Neural progenitor cell (in vitro differentiated cells): ENCODE data around the gene CRIM1. TPM values are rescaled to one million over a fixed set of nuclear protein-coding genes. Genes with fewer than 3 reads are reported as not detected.

Source experiments
- DNase-seq: peaks from one replicate; pipeline ENCODE4 v3.0.0-alpha.2; 2016; ENCODE audit warnings: low spot score
- H2AFZ ChIP-seq: fragments of 200-600 bp; sonication (generic); replicated peaks from 2 replicates; pipeline ENCODE4 v1.6.1; 2016; ENCODE audit warnings: antibody characterized with exemption
- H3F3A ChIP-seq: fragments of 200-600 bp; sonication (generic); 2 replicates; pipeline ENCODE4 v1.6.1; 2016; ENCODE audit warnings: antibody characterized with exemption, low read depth
- H3K27ac ChIP-seq: fragments of 200-600 bp; sonication (generic); 2 replicates; pipeline ENCODE4 v1.5.1; 2016; ENCODE audit warnings: mild to moderate bottlenecking
- H3K27me3 ChIP-seq: fragments of 200-600 bp; sonication (generic); 2 replicates; pipeline ENCODE4 v1.6.1; 2016; ENCODE audit warnings: mild to moderate bottlenecking, moderate library complexity
- H3K36me3 ChIP-seq: fragments of 200-600 bp; sonication (generic); 2 replicates; pipeline ENCODE4 v1.5.1; 2016
- H3K4me1 ChIP-seq: fragments of 200-600 bp; sonication (generic); 2 replicates; pipeline ENCODE4 v1.6.1; 2016; ENCODE audit warnings: mixed run types
- H3K4me2 ChIP-seq: fragments of 200-600 bp; sonication (generic); 2 replicates; pipeline ENCODE4 v1.6.1; 2016
- H3K4me3 ChIP-seq: fragments of 200-600 bp; sonication (generic); 2 replicates; pipeline ENCODE4 v1.5.1; 2016
- H3K79me2 ChIP-seq: fragments of 200-600 bp; sonication (generic); 2 replicates; pipeline ENCODE4 v1.6.1; 2016; ENCODE audit warnings: low read depth
- H3K9ac ChIP-seq: fragments of 200-600 bp; sonication (generic); 2 replicates; pipeline ENCODE4 v1.6.1; 2016
- H3K9me3 ChIP-seq: fragments of 200-600 bp; sonication (generic); 2 replicates; pipeline ENCODE4 v1.5.1; 2016; ENCODE audit warnings: low read depth
- H4K20me1 ChIP-seq: fragments of 200-600 bp; sonication (generic); 2 replicates; pipeline ENCODE4 v1.6.1; 2016; ENCODE audit warnings: low read depth
- H3K27ac Mint-ChIP-seq: 3 replicates; pipeline ENCODE4 v1.8.0; 2021; ENCODE audit warnings: mixed read lengths
- H3K27me3 Mint-ChIP-seq: 2 replicates; pipeline ENCODE4 v1.8.0; 2022; ENCODE audit warnings: low read depth, mild to moderate bottlenecking, inconsistent platforms, moderate library complexity, mixed read lengths; ENCODE audit not compliant: insufficient read depth
- H3K36me3 Mint-ChIP-seq: 3 replicates; pipeline ENCODE4 v1.8.0; 2021; ENCODE audit warnings: mixed read lengths
- H3K4me1 Mint-ChIP-seq: 3 replicates; pipeline ENCODE4 v1.8.0; 2021; ENCODE audit warnings: mixed read lengths
- H3K4me3 Mint-ChIP-seq: 3 replicates; pipeline ENCODE4 v1.8.0; 2021; ENCODE audit warnings: mild to moderate bottlenecking, moderate library complexity, mixed read lengths
- H3K9me3 Mint-ChIP-seq: 3 replicates; pipeline ENCODE4 v1.8.0; 2020; ENCODE audit warnings: mixed read lengths
- CTCF ChIP-seq: fragments of 200-600 bp; sonication (generic); IDR thresholded peaks from 2 replicates; pipeline ENCODE4 v1.5.1; 2017; ENCODE audit warnings: antibody characterized with exemption, mild to moderate bottlenecking
- EZH2 ChIP-seq: fragments of 200-600 bp; sonication (generic); IDR thresholded peaks from 2 replicates; pipeline ENCODE4 v1.6.1; 2017; ENCODE audit warnings: antibody characterized with exemption, mild to moderate bottlenecking, moderate library complexity
- EZH2phosphoT487 ChIP-seq: fragments of 200-600 bp; sonication (generic); IDR thresholded peaks from 2 replicates; pipeline ENCODE4 v1.6.1; 2017; ENCODE audit warnings: antibody characterized with exemption
- total RNA-seq: library from RNA; depleted of rRNA; stranded (reverse); fragments of >200 nt; gene quantifications from 2 replicates; pipeline ENCODE4 v1.2.3, GENCODE V29; 2015; ENCODE audit warnings: low replicate concordance

CRIM1 gene
- total RNA-seq, 1 donor from 2014 or later: 4.9 TPM

- peaks cover 4% of the 10 kb centered on the region for H3K4me1 ChIP-seq
- H3F3A ChIP-seq: no peaks in the 10 kb centered on the region
- no peaks in the 10 kb centered on the region for H3K9me3 Mint-ChIP-seq
- no peak overlapping the region for H3K9ac ChIP-seq
- H3K4me3 ChIP-seq: no peak overlapping the region
- no peak overlapping the region for H3K4me2 ChIP-seq
- no peak for DNase-seq
- peaks cover 31% of the 10 kb centered on the region for H3K36me3 Mint-ChIP-seq
- no peak overlapping the region for H3K4me3 Mint-ChIP-seq
- no peak overlapping the region for H3K27ac ChIP-seq
- no peaks in the 10 kb centered on the region for H4K20me1 ChIP-seq
- peak overlapping the region; percentile 5 for H3K27ac Mint-ChIP-seq
- no peaks in the 10 kb centered on the region for H3K27me3 ChIP-seq
- no peaks in the 10 kb centered on the region for H3K36me3 ChIP-seq
- peaks cover 3% of the 10 kb centered on the region for H3K27me3 Mint-ChIP-seq
- no peaks in the 10 kb centered on the region for H3K9me3 ChIP-seq
- H3K79me2 ChIP-seq: no peaks in the 10 kb centered on the region
- peaks cover 18% of the 10 kb centered on the region for H3K4me1 Mint-ChIP-seq
- TF ChIP-seq EZH2: no peak
- no peak for TF ChIP-seq CTCF
- no peak for TF ChIP-seq EZH2phosphoT487
- no peak overlapping the region for H2AFZ ChIP-seq
These were observed 88.8 kb downstream of the CRIM1 start for GRCh38 chr2:36444216-36444936.

- peak overlapping the region; percentile 27 for H3K27ac Mint-ChIP-seq
- H3K36me3 Mint-ChIP-seq: peaks cover 34% of the 10 kb centered on the region
- DNase-seq: no peak
- no peak overlapping the region for H3K9ac ChIP-seq
- H3K27me3 ChIP-seq: no peaks in the 10 kb centered on the region
- H3K9me3 Mint-ChIP-seq: no peaks in the 10 kb centered on the region
- no peaks in the 10 kb centered on the region for H4K20me1 ChIP-seq
- peaks cover 18% of the 10 kb centered on the region for H3K4me1 Mint-ChIP-seq
- H3K9me3 ChIP-seq: no peaks in the 10 kb centered on the region
- H3F3A ChIP-seq: no peaks in the 10 kb centered on the region
- no peak overlapping the region for H3K4me3 Mint-ChIP-seq
- TF ChIP-seq EZH2: no peak
- H3K4me2 ChIP-seq: no peak overlapping the region
- peaks cover 5% of the 10 kb centered on the region for H3K27me3 Mint-ChIP-seq
- H3K79me2 ChIP-seq: no peaks in the 10 kb centered on the region
- no peak overlapping the region for H2AFZ ChIP-seq
- H3K4me1 ChIP-seq: peaks cover 4% of the 10 kb centered on the region
- no peaks in the 10 kb centered on the region for H3K36me3 ChIP-seq
- no peak overlapping the region for H3K4me3 ChIP-seq
- H3K27ac ChIP-seq: no peak overlapping the region
These were observed 89.7 kb downstream of the CRIM1 start for GRCh38 chr2:36445185-36445866.

- Mint-ChIP-seq H3K36me3 (peaks cover 41% of the 10 kb centered on the region), H3K27ac (no peak overlapping the region), H3K9me3 (no peaks in the 10 kb centered on the region), H3K27me3 (peaks cover 5% of the 10 kb centered on the region), H3K4me1 (peaks cover 18% of the 10 kb centered on the region), H3K4me3 (no peak overlapping the region)
- Histone ChIP-seq H3K79me2 (no peaks in the 10 kb centered on the region), H3K4me1 (peaks cover 4% of the 10 kb centered on the region), H3K4me2 (no peak overlapping the region), H2AFZ (no peak overlapping the region), H3K27me3 (no peaks in the 10 kb centered on the region), H3K9me3 (no peaks in the 10 kb centered on the region), H3K27ac (no peak overlapping the region), H3K36me3 (no peaks in the 10 kb centered on the region), H4K20me1 (no peaks in the 10 kb centered on the region), H3F3A (no peaks in the 10 kb centered on the region), H3K9ac (no peak overlapping the region), H3K4me3 (no peak overlapping the region)
- DNase-seq: no peak
- TF ChIP-seq CTCF (no peak), EZH2 (no peak)
These were observed 90.7 kb downstream of the CRIM1 start for GRCh38 chr2:36446294-36446693.

GRCh38 chr2:36449213-36449612, 93.6 kb downstream of the CRIM1 start:
- Histone ChIP-seq H3K79me2 (no peaks in the 10 kb centered on the region), H3K36me3 (no peaks in the 10 kb centered on the region)

More at GRCh38 chr2:36449213-36449612, 93.6 kb downstream of the CRIM1 start:
- Histone ChIP-seq H3K9ac (no peak overlapping the region), H3K27me3 (no peaks in the 10 kb centered on the region), H3K4me3 (no peak overlapping the region), H3F3A (no peaks in the 10 kb centered on the region), H4K20me1 (no peaks in the 10 kb centered on the region), H3K27ac (no peak overlapping the region), H3K4me2 (no peak overlapping the region), H2AFZ (no peak overlapping the region), H3K4me1 (peaks cover 4% of the 10 kb centered on the region), H3K9me3 (no peaks in the 10 kb centered on the region)
- Mint-ChIP-seq H3K27me3 (peaks cover 5% of the 10 kb centered on the region), H3K4me1 (peaks cover 16% of the 10 kb centered on the region), H3K27ac (no peak overlapping the region), H3K4me3 (no peak overlapping the region), H3K9me3 (no peaks in the 10 kb centered on the region), H3K36me3 (peaks cover 36% of the 10 kb centered on the region)
- no peak for DNase-seq
- TF ChIP-seq CTCF: no peak
- no peak for TF ChIP-seq EZH2
- no peak for TF ChIP-seq EZH2phosphoT487
